NCI-H2107 (cell line): ENCODE measurements around the gene FGD2.
"Not testable (repeated sequence)": the region's sequence is repeated elsewhere in the genome, so short reads cannot be mapped to it uniquely, and the experiment has no call there.

Experiments used
- DNase-seq: peaks from one replicate; lab custom pipeline; 2025; lab: John Stamatoyannopoulos, UW

FGD2 gene

GRCh38 chr6:37039958-37040357, 34.5 kb downstream of the FGD2 start:
- DNase-seq: no peak

- no peak for DNase-seq
Observed at GRCh38 chr6:37041521-37041920, 36.1 kb downstream of the FGD2 start.

- DNase-seq: no peak
Observed at GRCh38 chr6:37042150-37042549, 36.7 kb downstream of the FGD2 start.

DNA sequence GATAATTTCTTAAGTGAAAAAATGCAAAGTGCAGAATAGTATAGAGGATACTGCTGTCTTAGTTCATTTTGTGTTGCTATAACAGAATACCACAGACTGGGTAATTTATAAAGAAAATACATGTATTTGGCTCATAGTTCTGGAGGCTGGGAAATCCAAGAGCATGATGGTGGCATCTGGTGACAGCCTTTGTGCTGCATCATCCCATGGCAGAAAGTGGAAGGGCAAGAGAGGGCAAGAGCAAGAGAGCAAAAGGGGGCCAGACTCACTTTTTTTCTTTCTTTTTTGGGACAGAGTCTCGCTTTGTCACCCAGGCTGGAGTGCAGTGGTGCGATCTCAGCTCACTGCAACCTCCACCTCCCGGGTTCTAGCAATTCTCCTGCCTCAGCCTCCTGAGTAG, 37.6 kb downstream of the FGD2 start:
- not testable (repeated sequence) for DNase-seq

DNA sequence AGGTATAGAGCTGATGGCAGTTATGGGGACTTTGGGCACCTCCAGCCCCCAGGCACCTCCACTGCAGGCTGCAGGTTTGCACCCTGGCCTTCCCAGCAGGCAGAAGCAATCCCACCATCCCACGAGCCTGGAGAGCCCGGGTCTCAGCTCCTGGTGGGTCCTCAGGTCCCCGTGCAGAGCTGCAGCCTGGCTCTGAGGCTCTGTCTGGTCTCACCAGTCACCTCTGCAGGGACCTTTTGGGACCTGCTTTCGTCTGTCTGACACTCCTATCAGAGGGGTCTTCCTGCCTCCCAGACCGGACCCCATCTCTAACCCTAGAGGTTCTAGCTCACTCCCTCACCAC, 41.9 kb downstream of the FGD2 start:
- DNase-seq: no peak

DNA sequence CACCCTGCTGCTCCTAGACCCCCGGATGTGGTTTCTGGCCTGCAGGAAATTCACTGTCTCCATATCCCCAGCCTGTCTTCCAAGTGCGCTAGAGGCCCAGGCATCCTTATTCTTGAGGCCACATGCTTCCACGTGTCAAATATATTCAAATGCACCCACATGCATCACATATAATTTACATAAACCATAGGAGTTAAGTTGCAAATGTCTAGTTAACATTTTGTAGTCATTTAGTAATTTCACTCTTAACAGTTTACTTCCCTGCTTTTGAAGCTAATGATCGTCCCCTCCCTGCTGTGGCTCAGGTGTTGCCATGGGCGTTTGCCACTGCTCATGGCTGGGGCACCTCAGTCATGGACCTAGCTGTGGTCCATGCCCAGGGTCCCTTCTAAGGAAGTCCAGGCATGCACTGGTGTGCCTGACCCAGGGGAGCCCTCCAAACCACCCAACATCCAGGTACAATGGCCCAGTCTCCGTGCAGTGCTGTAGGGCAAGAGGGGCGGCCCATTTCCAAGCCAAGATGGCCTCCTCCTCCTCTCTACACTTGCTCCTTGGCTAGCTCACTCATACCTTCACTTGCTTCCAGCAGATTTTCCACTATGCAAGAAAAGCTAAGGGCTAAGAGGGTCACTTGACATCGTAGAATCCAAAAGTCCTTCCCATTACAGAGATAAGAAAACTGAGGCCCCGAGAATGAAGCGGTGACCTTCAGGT, 42.4 kb downstream of the FGD2 start:
- DNase-seq: no peak

DNA sequence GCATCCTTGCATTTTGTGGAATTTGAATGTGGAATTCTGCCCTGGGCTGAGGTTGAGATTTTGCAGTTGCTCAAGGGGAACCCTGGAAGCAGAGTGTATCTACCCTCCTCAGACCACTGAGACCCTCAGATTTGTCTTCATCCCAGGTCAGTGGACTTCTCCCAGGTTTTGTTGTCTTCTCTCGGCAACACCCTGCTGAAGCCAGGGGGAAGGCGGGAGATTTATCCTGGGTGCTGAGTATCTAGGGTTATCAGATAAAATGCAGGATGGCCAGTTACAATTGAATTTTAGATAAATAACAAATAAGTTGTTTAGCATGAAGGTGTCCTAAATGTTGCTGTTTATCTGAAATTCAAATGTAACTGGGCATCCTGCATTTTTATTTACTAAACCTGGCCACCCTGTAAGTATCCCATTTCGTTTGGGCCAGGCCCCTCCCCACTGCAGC, 43.0 kb downstream of the FGD2 start:
- DNase-seq: no peak

DNA sequence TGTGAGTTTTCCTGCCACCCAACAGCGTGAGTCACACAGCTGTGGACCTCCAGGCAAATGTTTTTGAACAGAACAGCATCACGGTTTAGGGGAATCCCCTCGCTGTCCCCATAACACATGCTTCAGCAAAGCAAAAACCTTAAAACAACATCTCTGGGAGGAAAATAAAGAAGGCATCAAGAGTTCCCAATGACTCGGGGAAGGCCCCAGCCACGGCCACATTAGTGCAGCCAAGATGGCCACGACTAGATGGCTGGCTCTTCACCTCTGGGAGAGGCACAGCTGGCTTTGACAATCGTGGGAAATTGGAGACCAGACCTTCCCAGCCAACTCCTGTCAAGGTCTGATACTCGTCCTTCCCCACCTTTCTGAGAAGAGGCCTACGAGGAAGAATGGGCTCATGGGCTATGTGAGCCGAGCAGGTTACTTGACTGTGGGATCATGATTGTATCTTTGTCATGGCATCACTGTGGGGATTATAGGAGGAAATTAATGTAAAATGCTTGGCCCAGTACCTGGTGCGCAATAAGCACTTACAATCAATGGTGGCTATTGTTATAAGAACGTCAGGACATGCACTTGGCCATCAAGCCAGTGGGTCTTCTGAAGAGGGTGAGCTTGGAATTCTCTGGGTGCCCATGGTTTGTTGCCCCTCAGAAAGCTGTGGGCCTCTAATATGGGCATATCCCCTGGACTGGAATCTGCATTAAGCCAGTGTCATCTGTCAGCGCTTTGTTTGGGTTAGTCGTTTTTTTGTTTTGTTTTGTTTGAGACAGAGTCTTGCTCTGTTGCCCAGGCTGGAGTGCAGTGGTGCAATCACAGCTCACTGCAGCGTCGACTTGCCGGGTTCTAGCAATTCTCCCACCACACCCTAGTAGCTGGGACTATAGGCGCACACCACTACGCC, 43.6 kb downstream of the FGD2 start:
- no peak for DNase-seq

GRCh38 chr6:37049758-37050044, 44.2 kb downstream of the FGD2 start:
- no peak for DNase-seq

DNA sequence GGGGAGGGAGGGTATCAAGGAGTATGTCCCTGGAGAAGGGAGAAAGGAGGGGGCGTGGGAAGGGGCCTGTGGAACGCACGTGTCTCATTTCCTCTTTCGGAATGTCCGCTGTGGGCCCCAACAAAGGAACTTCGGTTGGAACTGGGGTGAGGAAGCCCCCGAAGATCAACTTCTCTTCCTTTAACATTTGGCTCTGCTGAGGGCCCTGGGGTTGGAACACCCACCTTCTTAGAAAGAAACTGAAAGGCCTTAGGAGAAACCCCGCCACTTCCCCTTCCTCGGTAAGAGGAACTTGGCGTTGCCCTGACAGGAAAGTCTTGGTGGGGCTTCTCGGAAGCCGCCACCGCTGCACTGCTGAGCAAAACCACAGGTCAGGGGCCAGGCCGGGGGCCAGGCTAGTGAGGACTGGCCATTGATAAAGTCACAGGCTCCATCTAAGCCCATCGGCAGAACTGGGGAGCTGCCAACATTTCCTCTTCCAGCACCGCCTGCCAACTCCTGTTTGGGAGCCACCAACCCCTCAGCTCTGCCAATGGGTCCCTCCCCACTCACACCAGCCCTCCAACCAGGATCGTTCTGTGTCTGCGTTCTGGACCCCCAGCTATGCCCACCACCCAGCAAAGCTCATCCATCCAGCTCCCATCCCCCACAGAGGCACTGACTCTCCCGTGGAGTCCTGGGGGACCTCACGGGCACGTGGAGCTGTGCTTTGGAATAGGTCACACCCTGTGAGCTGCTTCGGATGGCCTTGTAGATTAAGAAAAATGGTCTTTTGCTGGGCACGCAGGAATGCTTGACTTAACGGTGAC, 44.8 kb downstream of the FGD2 start:
- no peak for DNase-seq

DNA sequence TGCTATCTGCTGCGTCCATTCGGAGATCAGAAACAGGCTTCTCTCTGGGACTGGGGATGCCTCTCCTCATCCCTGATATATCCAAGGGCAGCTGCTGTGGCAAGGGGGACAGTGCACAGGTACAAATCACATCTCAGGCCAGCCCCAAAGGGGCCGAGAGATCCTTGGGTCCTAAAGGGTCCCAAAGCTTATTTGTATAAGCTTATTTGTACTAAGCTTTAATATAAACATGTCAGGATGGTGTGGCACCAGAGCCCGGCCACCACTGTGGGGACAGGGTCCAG, 45.3 kb downstream of the FGD2 start:
- DNase-seq: no peak

DNA sequence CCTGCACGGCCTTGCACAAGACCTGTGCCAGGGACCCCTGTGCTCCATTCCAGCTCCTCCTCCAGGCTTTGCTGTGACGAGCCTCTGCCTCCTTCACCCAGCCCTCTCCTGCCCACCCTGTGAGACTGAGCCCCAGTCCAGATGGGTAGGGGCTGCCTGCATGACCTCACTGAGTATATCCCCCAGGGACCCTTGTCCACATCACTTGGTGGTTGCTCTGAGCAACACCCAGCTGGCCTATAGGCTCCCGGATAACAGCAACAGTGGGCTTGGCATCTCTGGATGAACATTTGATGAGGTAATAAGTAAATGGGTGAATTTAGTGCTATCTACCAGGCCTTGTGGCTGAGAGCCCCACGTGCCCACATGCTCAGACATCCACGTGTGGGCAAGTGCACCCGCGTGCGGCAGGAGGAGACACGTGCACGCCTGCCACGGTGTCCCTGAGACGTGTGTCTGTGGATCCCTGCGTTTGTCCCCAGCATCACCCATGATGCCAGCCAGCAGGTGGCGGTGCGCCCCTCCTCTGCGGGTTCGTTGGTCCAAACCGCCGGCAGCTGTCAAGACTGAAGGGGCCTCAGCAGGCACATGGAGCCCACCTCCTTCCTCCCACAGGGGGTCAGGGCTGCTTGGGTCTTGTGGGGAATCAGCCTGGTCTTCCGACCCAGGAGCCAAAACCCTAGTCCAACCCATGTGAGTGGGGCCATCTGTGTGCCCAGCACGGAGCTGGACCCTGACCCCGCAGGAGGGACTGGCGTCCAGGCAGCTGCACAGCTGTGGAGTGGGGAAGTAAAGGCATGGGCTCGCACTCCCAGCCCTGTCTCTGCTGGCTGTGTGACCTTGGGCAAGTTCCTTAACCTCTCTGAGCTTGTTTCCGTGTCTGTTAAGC, 45.9 kb downstream of the FGD2 start:
- DNase-seq: peak; percentile 31

- no peak for DNase-seq
Observed at GRCh38 chr6:37052027-37052628, 46.7 kb downstream of the FGD2 start.

DNA sequence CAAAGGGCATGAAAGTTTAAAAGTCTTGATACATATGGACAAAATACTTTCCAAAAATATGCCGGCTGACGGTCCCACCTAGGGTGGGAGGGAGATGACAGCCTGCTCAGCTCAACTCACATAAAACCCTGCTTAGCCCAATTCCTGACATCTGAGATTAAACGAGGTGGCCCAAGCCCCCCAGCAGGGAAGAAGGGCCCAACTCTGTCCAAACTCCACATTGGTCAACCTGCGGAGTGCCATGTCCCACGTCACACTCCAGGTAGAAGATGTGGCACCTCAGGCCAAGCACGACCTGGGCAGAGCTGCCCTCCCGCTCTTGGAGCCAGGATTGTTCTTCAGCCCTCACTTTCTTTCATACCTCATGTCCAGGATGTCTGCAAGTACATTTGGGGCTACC, 48.2 kb downstream of the FGD2 start:
- DNase-seq: no peak

- DNase-seq: no peak
Observed at GRCh38 chr6:37054171-37054570, 48.7 kb downstream of the FGD2 start.

DNA sequence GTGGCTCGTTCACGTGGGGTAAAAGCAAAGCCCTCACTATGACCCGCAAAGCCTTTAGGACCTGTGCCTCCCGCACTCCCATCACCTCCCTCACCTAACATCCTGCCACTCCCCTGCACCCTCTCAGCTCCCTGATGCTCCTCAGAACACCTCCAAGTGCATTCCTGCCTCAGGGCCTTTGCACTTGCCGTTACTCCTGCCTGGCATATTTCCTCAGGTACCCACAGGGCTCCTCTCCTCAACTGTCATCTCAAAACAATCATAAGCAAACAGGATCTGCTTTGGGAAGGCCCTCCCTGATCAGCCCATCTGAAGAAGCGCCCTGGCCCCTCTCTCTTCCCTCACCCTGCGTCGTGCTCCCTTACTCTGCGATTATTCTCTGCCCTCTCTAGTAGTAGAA, 49.1 kb downstream of the FGD2 start:
- no peak for DNase-seq

GRCh38 chr6:37056112-37056403, 50.6 kb downstream of the FGD2 start:
- no peak for DNase-seq

DNA sequence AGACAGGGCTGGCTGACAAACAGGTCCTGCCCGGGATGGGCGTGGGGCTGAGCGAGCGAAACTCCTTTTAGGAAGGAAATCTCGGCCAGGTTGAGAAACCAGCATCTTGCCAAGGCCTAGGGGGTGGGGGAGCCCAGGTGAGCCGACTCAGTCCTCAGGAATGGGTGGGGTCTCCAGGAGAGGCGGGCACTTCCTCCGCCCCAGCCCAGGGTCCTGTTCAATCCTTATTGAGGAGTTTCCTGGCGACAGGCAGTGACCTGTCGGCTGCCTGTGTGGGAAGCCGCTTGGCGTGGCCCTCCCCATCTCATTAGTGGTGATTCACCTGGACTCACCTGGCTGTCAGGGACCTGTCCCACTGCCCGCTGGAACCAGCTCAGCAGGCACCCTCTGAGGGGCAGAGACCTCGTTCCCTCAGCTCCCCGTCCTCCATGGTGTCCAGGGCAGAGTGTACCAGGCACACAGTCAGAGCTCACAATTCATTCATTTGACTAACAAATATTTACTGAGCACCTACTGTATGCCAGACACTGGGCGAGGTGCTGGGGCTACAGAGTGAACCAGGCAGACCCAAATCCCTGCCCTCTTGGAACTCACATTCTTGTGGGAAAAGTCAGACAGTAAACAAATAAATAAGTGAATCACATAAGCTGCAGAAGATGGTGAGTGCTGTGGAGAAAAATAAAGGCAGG, 51.1 kb downstream of the FGD2 start:
- no peak for DNase-seq

- DNase-seq: no peak
Observed at GRCh38 chr6:37057128-37057471, 51.6 kb downstream of the FGD2 start.

GRCh38 chr6:37057678-37058077, 52.2 kb downstream of the FGD2 start:
- no peak for DNase-seq

- DNase-seq: no peak
Observed at GRCh38 chr6:37058084-37058586, 52.7 kb downstream of the FGD2 start.
